Hepatic stellate cell (primary cell): ENCODE measurements around the gene CD46.

Experiments
- DNase-seq: peaks from one replicate; pipeline ENCODE4 v3.0.0; 2011; ENCODE audit warnings: low spot score

The CD46 gene

GRCh38 chr1:207814469-207814868, 62.6 kb downstream of the CD46 start:
- no peak for DNase-seq

- no peak for DNase-seq
Observed at GRCh38 chr1:207815466-207815865, 63.6 kb downstream of the CD46 start.

GRCh38 chr1:207815913-207816291, 64.0 kb downstream of the CD46 start:
- DNase-seq, result no peak

- DNase-seq, result no peak
Observed at GRCh38 chr1:207817166-207817565, 65.3 kb downstream of the CD46 start.

- DNase-seq, result no peak
Observed at GRCh38 chr1:207817778-207818751, 66.2 kb downstream of the CD46 start.

GRCh38 chr1:207818971-207819451, 67.2 kb downstream of the CD46 start:
- DNase-seq, result peak; percentile 89

GRCh38 chr1:207820568-207821463, 69.0 kb downstream of the CD46 start:
- no peak for DNase-seq

- DNase-seq, result no peak
Observed at GRCh38 chr1:207821464-207822045, 69.7 kb downstream of the CD46 start.

- DNase-seq, result no peak
Observed at GRCh38 chr1:207822124-207822601, 70.3 kb downstream of the CD46 start.

- peak; percentile 98 for DNase-seq
Observed at GRCh38 chr1:207822602-207823451, 71.0 kb downstream of the CD46 start.

GRCh38 chr1:207823531-207823879, 71.7 kb downstream of the CD46 start:
- DNase-seq, result no peak

- DNase-seq, result peak; percentile 82
Observed at GRCh38 chr1:207823880-207824566, 72.2 kb downstream of the CD46 start.

- DNase-seq, result no peak
Observed at GRCh38 chr1:207824691-207825408, 73.0 kb downstream of the CD46 start.

- DNase-seq, result no peak
Observed at GRCh38 chr1:207825409-207825695, 73.5 kb downstream of the CD46 start.

GRCh38 chr1:207825719-207826556, 74.1 kb downstream of the CD46 start:
- peak; percentile 84 for DNase-seq

GRCh38 chr1:207826557-207827487, 75.0 kb downstream of the CD46 start:
- no peak for DNase-seq

- no peak for DNase-seq
Observed at GRCh38 chr1:207827488-207827830, 75.6 kb downstream of the CD46 start.

GRCh38 chr1:207828046-207828445, 76.2 kb downstream of the CD46 start:
- no peak for DNase-seq
